Chondrocyte (in vitro differentiated cells): Measurements from ENCODE around the gene KCNAB2. TPM values are rescaled to one million over a fixed set of nuclear protein-coding genes. Genes with fewer than 3 reads are reported as not detected.

Experiments
- DNase-seq: peaks from one replicate; pipeline ENCODE4 v3.0.0; 2021; ENCODE audit warnings: mixed read lengths, low spot score
- H3K27ac Mint-ChIP-seq: one replicate; pipeline ENCODE4 v1.8.0; 2021; ENCODE audit warnings: mild to moderate bottlenecking, moderate library complexity, mixed read lengths; ENCODE audit not compliant: unreplicated experiment
- H3K27me3 Mint-ChIP-seq: 2 replicates; pipeline ENCODE4 v1.8.0; 2021; ENCODE audit warnings: low read depth, mixed read lengths
- H3K36me3 Mint-ChIP-seq: 2 replicates; pipeline ENCODE4 v1.8.0; 2021; ENCODE audit warnings: low read depth, mixed read lengths
- H3K4me1 Mint-ChIP-seq: 2 replicates; pipeline ENCODE4 v1.8.0; 2021; ENCODE audit warnings: low read depth, mild to moderate bottlenecking, mixed read lengths
- H3K4me3 Mint-ChIP-seq: one replicate; pipeline ENCODE4 v1.8.0; 2021; ENCODE audit warnings: mild to moderate bottlenecking, moderate library complexity, mixed read lengths; ENCODE audit not compliant: unreplicated experiment
- H3K9me3 Mint-ChIP-seq: 2 replicates; pipeline ENCODE4 v1.8.0; 2021; ENCODE audit warnings: low read depth, mixed read lengths
- CTCF ChIP-seq: fragments of 200-600 bp; sonication (generic); IDR thresholded peaks from 2 replicates; pipeline ENCODE4 v1.5.0; 2021; ENCODE audit warnings: antibody characterized with exemption, mild to moderate bottlenecking, moderate library complexity
- total RNA-seq: library from RNA; stranded (reverse); gene quantifications from 3 replicates; pipeline ENCODE4 v1.2.1, GENCODE V29; 2021

KCNAB2 gene
- total RNA-seq, 1 donor from 2014 or later = 5.2 TPM

GRCh38 chr1:6094246-6094645 lies 48.6 kb downstream of the KCNAB2 start:
- no peaks in the 10 kb centered on the region for H3K4me1 Mint-ChIP-seq
- H3K27me3 Mint-ChIP-seq = peaks cover 15% of the 10 kb centered on the region
- DNase-seq = no peak
- H3K36me3 Mint-ChIP-seq = peaks cover 2% of the 10 kb centered on the region
- H3K4me3 Mint-ChIP-seq = no peak overlapping the region
- H3K9me3 Mint-ChIP-seq = no peaks in the 10 kb centered on the region
- TF ChIP-seq CTCF = no peak
- no peak overlapping the region for H3K27ac Mint-ChIP-seq

GRCh38 chr1:6094801-6095505 lies 49.3 kb downstream of the KCNAB2 start:
- no peak for TF ChIP-seq CTCF
- Mint-ChIP-seq H3K4me1 (no peaks in the 10 kb centered on the region), H3K27me3 (peaks cover 15% of the 10 kb centered on the region), H3K27ac (no peak overlapping the region), H3K4me3 (no peak overlapping the region), H3K9me3 (no peaks in the 10 kb centered on the region), H3K36me3 (peaks cover 2% of the 10 kb centered on the region)
- DNase-seq = peak; percentile 77

GRCh38 chr1:6095511-6096242 lies 50.0 kb downstream of the KCNAB2 start:
- no peak overlapping the region for H3K27ac Mint-ChIP-seq

GRCh38 chr1:6096243-6097116 lies 50.8 kb downstream of the KCNAB2 start:
- Mint-ChIP-seq H3K9me3 (no peaks in the 10 kb centered on the region), H3K36me3 (peaks cover 2% of the 10 kb centered on the region), H3K4me1 (no peaks in the 10 kb centered on the region), H3K4me3 (no peak overlapping the region), H3K27ac (no peak overlapping the region), H3K27me3 (peaks cover 8% of the 10 kb centered on the region)
- TF ChIP-seq CTCF = no peak
- peak; percentile 89 for DNase-seq

More at GRCh38 chr1:6095511-6096242, 50.0 kb downstream of the KCNAB2 start:
- peaks cover 2% of the 10 kb centered on the region for H3K36me3 Mint-ChIP-seq
- no peak for TF ChIP-seq CTCF
- no peak overlapping the region for H3K4me3 Mint-ChIP-seq
- H3K4me1 Mint-ChIP-seq = no peaks in the 10 kb centered on the region
- H3K9me3 Mint-ChIP-seq = no peaks in the 10 kb centered on the region
- peak; percentile 86 for DNase-seq
- H3K27me3 Mint-ChIP-seq = peaks cover 14% of the 10 kb centered on the region

- H3K4me3 Mint-ChIP-seq = no peak overlapping the region
- H3K36me3 Mint-ChIP-seq = peaks cover 2% of the 10 kb centered on the region
- no peaks in the 10 kb centered on the region for H3K9me3 Mint-ChIP-seq
- no peak for TF ChIP-seq CTCF
- peaks cover 4% of the 10 kb centered on the region for H3K27me3 Mint-ChIP-seq
- no peaks in the 10 kb centered on the region for H3K4me1 Mint-ChIP-seq
- peak; percentile 80 for DNase-seq
- no peak overlapping the region for H3K27ac Mint-ChIP-seq
These were observed 51.5 kb downstream of the KCNAB2 start for GRCh38 chr1:6097117-6097595.
